Caco-2 (cell line): ENCODE results near the gene MGP. TPM values are rescaled to one million over a fixed set of nuclear protein-coding genes. Genes with fewer than 3 reads are reported as not detected.

ENCODE experiments used
- BruUV-seq: library from RNA; stranded (reverse); fragments of 400-500 nt; replicated peaks from 2 replicates; lab custom pipeline; 2021; lab: Mats Ljungman, UMichigan
- CTCF ChIA-PET: fragments of 300-600 bp; sonication (Branson Sonifier 250); formaldehyde crosslinking; loops from one replicate; lab custom pipeline; 2022; ENCODE audit warnings: antibody characterized with exemption; lab: Charles Lee
- POLR2A ChIA-PET: fragments of 300-600 bp; sonication (Branson Sonifier 250); formaldehyde crosslinking; loops from one replicate; lab custom pipeline; 2022; ENCODE audit warnings: antibody characterized with exemption; lab: Charles Lee
- DNase-seq, 2 experiments: peaks; one replicate each; pipeline versions ENCODE4 v3.0.0 to v3.0.0-alpha.2; 2020 to 2022
- H3K27me3 ChIP-seq: replicated peaks from 2 replicates; pipeline ENCODE4 v1.6.0; 2011; ENCODE audit warnings: low read length; ENCODE audit not compliant: control insufficient read depth, insufficient read depth
- H3K36me3 ChIP-seq: 2 replicates; pipeline ENCODE4 v1.5.1; 2011; ENCODE audit warnings: low read length; ENCODE audit not compliant: control insufficient read depth, insufficient read depth
- H3K4me1 ChIP-seq: fragments of 250-450 bp; sonication (Bioruptor Pico); 2 replicates; pipeline ENCODE4 v1.5.1; 2020; ENCODE audit warnings: mild to moderate bottlenecking
- H3K4me3 ChIP-seq: 2 replicates; pipeline ENCODE4 v1.5.1; 2011; ENCODE audit warnings: low read depth, mild to moderate bottlenecking, control low read depth, low read length
- H3K9me3 ChIP-seq: fragments of 250-450 bp; sonication (Bioruptor Pico); 2 replicates; pipeline ENCODE4 v1.5.1; 2020; ENCODE audit warnings: mild to moderate bottlenecking, moderate library complexity
- H3K27ac Mint-ChIP-seq: one replicate; pipeline ENCODE4 v1.8.0; 2022; ENCODE audit warnings: mixed read lengths; ENCODE audit not compliant: unreplicated experiment
- H3K27me3 Mint-ChIP-seq: one replicate; pipeline ENCODE4 v1.8.0; 2022; ENCODE audit warnings: mixed read lengths; ENCODE audit not compliant: insufficient read depth, unreplicated experiment
- H3K36me3 Mint-ChIP-seq: one replicate; pipeline ENCODE4 v1.8.0; 2022; ENCODE audit warnings: mild to moderate bottlenecking, mixed read lengths; ENCODE audit not compliant: insufficient read depth, unreplicated experiment
- H3K4me1 Mint-ChIP-seq: one replicate; pipeline ENCODE4 v1.8.0; 2022; ENCODE audit warnings: low read depth, mixed read lengths; ENCODE audit not compliant: unreplicated experiment
- H3K4me3 Mint-ChIP-seq: one replicate; pipeline ENCODE4 v1.8.0; 2022; ENCODE audit warnings: mild to moderate bottlenecking, moderate library complexity, mixed read lengths; ENCODE audit not compliant: unreplicated experiment
- H3K9me3 Mint-ChIP-seq: one replicate; pipeline ENCODE4 v1.8.0; 2022; ENCODE audit warnings: mixed read lengths; ENCODE audit not compliant: unreplicated experiment
- intact Hi-C: fragments of 100-400 bp; cut with micrococcal nuclease; formaldehyde crosslinking; loops from one replicate; pipeline ENCODE4 v1.10.0; 2022; ENCODE audit not compliant: unreplicated experiment
- total RNA-seq: library from RNA; stranded (reverse); gene quantifications from 2 replicates; pipeline ENCODE4 v1.2.3, GENCODE V29; 2022
- TF ChIP-seq, protein P1 (sequence below), 2 experiments: fragments of 200-600 bp in 1 of 2; IDR thresholded peaks; 1 replicate in 1 of 2; 2 replicates in 1 of 2; pipeline versions ENCODE4 v1.5.1 to v1.8.0; 2011 to 2022; ENCODE audit warnings: antibody characterized with exemption in 1 of 2, control low read depth in 1 of 2, inconsistent platforms in 1 of 2, low read depth in 1 of 2, low read length in 1 of 2, mild to moderate bottlenecking in 1 of 2, moderate library complexity in 1 of 2; ENCODE audit not compliant: insufficient read depth in 1 of 2, severe bottlenecking in 1 of 2, unreplicated experiment in 1 of 2

Gene MGP
- total RNA-seq, 1 experiment from 2014 or later, result not detected

DNA sequence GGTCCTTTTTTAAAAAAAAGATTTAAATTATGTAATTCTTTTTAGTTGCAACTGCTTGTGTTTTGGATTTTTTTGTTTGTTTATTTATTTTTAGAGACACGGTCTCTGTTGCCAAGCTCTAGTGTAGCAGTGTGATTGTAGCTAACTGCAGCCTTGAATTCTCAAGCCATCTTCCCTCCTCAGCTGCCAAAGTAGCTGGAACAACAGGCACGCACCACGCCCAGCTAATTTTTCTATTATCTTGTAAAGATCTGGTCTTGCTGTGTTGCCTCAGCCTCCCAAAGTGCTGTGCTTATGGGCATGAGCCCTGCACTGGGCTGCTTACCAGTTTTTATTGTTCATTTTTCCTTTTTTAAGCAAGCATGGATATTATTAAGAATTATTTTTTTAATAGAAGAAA is 31.7 kb downstream of the MGP start:
- H3K4me3 Mint-ChIP-seq, result no peak overlapping the region
- peaks cover 15% of the 10 kb centered on the region for H3K27me3 Mint-ChIP-seq
- DNase-seq, result no peak
- no peak overlapping the region for H3K27ac Mint-ChIP-seq
- H3K9me3 Mint-ChIP-seq, result peaks cover 11% of the 10 kb centered on the region
- intact Hi-C loops, result no loop called here
- H3K4me3 ChIP-seq, result no peak overlapping the region
- H3K36me3 Mint-ChIP-seq, result no peaks in the 10 kb centered on the region
- POLR2A ChIA-PET, result no interaction called here
- H3K4me1 ChIP-seq, result no peaks in the 10 kb centered on the region
- CTCF ChIA-PET, result no interaction called here
- TF ChIP-seq, protein P1, sequence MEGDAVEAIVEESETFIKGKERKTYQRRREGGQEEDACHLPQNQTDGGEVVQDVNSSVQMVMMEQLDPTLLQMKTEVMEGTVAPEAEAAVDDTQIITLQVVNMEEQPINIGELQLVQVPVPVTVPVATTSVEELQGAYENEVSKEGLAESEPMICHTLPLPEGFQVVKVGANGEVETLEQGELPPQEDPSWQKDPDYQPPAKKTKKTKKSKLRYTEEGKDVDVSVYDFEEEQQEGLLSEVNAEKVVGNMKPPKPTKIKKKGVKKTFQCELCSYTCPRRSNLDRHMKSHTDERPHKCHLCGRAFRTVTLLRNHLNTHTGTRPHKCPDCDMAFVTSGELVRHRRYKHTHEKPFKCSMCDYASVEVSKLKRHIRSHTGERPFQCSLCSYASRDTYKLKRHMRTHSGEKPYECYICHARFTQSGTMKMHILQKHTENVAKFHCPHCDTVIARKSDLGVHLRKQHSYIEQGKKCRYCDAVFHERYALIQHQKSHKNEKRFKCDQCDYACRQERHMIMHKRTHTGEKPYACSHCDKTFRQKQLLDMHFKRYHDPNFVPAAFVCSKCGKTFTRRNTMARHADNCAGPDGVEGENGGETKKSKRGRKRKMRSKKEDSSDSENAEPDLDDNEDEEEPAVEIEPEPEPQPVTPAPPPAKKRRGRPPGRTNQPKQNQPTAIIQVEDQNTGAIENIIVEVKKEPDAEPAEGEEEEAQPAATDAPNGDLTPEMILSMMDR (IDR thresholded peaks at IDR 0.05; ENCODE audit: insufficient read depth in 1 of 2, low read depth in 1 of 2, low read length in 1 of 2, severe bottlenecking in 1 of 2, unreplicated experiment in 1 of 2), result no peak
- H3K27me3 ChIP-seq, result no peaks in the 10 kb centered on the region
- BruUV-seq, result no TSS peak
- H3K9me3 ChIP-seq, result peaks cover under 1% of the 10 kb centered on the region; the same call in 1 of the 2 replicates
- H3K36me3 ChIP-seq, result no peaks in the 10 kb centered on the region
- H3K4me1 Mint-ChIP-seq, result no peaks in the 10 kb centered on the region

DNA sequence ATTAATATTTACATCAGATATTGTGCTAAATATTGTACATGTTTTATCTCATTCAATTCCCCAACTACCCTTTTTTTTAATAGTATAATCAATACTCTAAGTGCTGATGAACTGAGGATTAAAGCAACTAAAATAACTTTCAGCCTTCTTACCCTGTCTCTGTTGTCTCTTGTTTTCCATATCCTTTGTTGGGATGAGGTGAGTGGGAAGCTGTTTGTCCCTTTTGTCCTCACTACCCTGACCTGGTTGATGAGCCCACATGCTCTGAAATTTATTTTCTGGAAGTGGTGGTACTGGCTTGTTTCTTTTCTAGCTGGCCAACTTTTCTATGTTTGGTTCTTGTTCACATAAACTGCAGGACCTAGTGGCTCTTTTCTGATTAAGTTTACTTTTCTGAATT is 32.8 kb downstream of the MGP start:
- Histone ChIP-seq H3K4me3 (no peak overlapping the region), H3K4me1 (no peaks in the 10 kb centered on the region), H3K36me3 (no peaks in the 10 kb centered on the region), H3K27me3 (no peaks in the 10 kb centered on the region), H3K9me3 (no peaks in the 10 kb centered on the region)
- H3K4me1 Mint-ChIP-seq, result no peaks in the 10 kb centered on the region
- H3K36me3 Mint-ChIP-seq, result no peaks in the 10 kb centered on the region
- no peak overlapping the region for H3K4me3 Mint-ChIP-seq
- POLR2A ChIA-PET, result no interaction called here
- no peak overlapping the region for H3K27ac Mint-ChIP-seq
- peaks cover 8% of the 10 kb centered on the region for H3K9me3 Mint-ChIP-seq
- intact Hi-C loops, result no loop called here
- no peak for DNase-seq
- CTCF ChIA-PET, result no interaction called here
- TF ChIP-seq, protein P1 (IDR thresholded peaks at IDR 0.05; ENCODE audit: insufficient read depth in 1 of 2, low read depth in 1 of 2, low read length in 1 of 2, severe bottlenecking in 1 of 2, unreplicated experiment in 1 of 2), result no peak
- H3K27me3 Mint-ChIP-seq, result peaks cover 16% of the 10 kb centered on the region
- BruUV-seq, result no TSS peak

DNA sequence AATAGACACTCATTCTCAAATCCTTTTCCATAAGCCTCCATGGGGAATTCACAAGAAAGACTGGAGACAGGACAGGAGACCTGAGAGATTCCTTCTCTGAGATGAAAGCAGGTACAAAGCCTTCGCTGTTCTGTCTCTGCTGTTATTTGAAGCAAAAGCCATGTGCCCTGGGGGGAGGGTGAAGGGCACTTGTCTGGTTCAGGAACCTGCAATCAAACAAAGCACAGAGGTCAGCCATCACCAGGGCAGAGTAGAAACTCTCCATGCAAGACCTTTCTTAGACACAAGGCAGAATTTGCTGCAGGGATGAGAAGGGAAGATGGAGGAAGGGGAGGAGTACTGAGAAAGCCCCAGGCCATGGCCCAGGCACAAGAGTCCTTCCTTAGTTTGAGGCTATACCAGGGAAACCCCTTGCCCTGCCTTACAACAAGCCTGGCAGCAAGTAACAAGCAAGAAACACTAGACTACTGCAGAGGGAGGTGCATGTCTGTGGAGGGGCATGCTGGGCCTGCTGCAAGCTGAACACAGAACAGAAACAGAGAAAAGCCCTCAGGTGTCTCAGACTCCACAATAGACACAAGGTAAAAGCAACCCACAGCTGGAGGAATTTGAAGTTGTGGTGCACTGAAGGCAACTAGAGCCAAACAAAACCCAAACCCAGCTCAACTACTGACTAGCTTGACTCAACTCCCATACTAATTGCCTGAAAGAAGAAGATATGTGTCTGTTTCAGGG is 34.6 kb downstream of the MGP start:
- POLR2A ChIA-PET, result interaction anchor here (0.6 kb wide), 1 partner anchor 132 kb away, joined by 3 read pairs; no protein-coding TSS in a partner anchor
- no peaks in the 10 kb centered on the region for H3K27me3 ChIP-seq
- H3K9me3 ChIP-seq, result no peaks in the 10 kb centered on the region
- CTCF ChIA-PET, result no interaction called here
- Mint-ChIP-seq H3K36me3 (no peaks in the 10 kb centered on the region), H3K9me3 (no peaks in the 10 kb centered on the region), H3K4me1 (no peaks in the 10 kb centered on the region), H3K27ac (no peak overlapping the region), H3K27me3 (peaks cover 7% of the 10 kb centered on the region), H3K4me3 (no peak overlapping the region)
- no TSS peak for BruUV-seq
- H3K4me1 ChIP-seq, result no peaks in the 10 kb centered on the region
- no peaks in the 10 kb centered on the region for H3K36me3 ChIP-seq
- no peak overlapping the region for H3K4me3 ChIP-seq
- TF ChIP-seq, protein P1 (IDR thresholded peaks at IDR 0.05; ENCODE audit: insufficient read depth in 1 of 2, low read depth in 1 of 2, low read length in 1 of 2, severe bottlenecking in 1 of 2, unreplicated experiment in 1 of 2), result no peak
- intact Hi-C loops, result no loop called here
- no peak for DNase-seq
